ENCODE data around the gene CDH3. TPM values are rescaled to one million over a fixed set of nuclear protein-coding genes. Genes with fewer than 3 reads are reported as not detected.

The CDH3 gene
- total and polyA plus RNA-seq, 2 experiments from 2014 or later, result 62.4 to 77.6 TPM

- WGBS (ENCODE audit: low lambda C conversion rate, missing lambda C conversion rate), result 57% methylated on average over 18 of the region's 18 CpGs
- peak overlapping the region; percentile 91 for H3K27ac ChIP-seq
- H3K9me3 ChIP-seq (ENCODE audit: low read depth), result no peaks in the 10 kb centered on the region
- TF ChIP-seq CTCF (IDR thresholded peaks at IDR 0.05; ENCODE audit: poor library complexity) (no peak), EZH2phosphoT487 (IDR thresholded peaks at IDR 0.05; ENCODE audit: low read depth, severe bottlenecking, unreplicated experiment) (no peak), EZH2 (IDR thresholded peaks at IDR 0.05; ENCODE audit: borderline replicate concordance) (no peak)
- no peaks in the 10 kb centered on the region for H3K36me3 ChIP-seq (replicated peaks; ENCODE audit: insufficient read depth, low read depth)
- H3K9me2 ChIP-seq (replicated peaks; ENCODE audit: insufficient read depth), result no peaks in the 10 kb centered on the region
- H4K20me1 ChIP-seq (ENCODE audit: insufficient read depth, poor library complexity, severe bottlenecking), result no peaks in the 10 kb centered on the region
- H3K4me3 ChIP-seq, result no peak overlapping the region
- H3K4me2 ChIP-seq, result peak overlapping the region; percentile 85
- H3K79me2 ChIP-seq, result peaks cover 36% of the 10 kb centered on the region
- no peak overlapping the region for H2AFZ ChIP-seq
- no peak for DNase-seq (ENCODE audit: low spot score)
- H3K4me1 ChIP-seq (ENCODE audit: insufficient read depth), result peaks cover 38% of the 10 kb centered on the region
- H3K27me3 ChIP-seq, result peaks cover 13% of the 10 kb centered on the region
These were observed 2.0 kb downstream of the CDH3 start for GRCh38 chr16:68646953-68647659.

GRCh38 chr16:68651136-68651535 lies 6.0 kb downstream of the CDH3 start:
- Histone ChIP-seq H2AFZ (no peak overlapping the region), H3K4me2 (no peak overlapping the region), H3K79me2 (peaks cover 35% of the 10 kb centered on the region), H3K36me3 (replicated peaks; ENCODE audit: insufficient read depth, low read depth) (no peaks in the 10 kb centered on the region), H3K9me3 (ENCODE audit: low read depth) (no peaks in the 10 kb centered on the region), H3K9me2 (replicated peaks; ENCODE audit: insufficient read depth) (no peaks in the 10 kb centered on the region), H3K4me1 (ENCODE audit: insufficient read depth) (peaks cover 16% of the 10 kb centered on the region), H3K27ac (no peak overlapping the region), H3K4me3 (no peak overlapping the region), H4K20me1 (ENCODE audit: insufficient read depth, poor library complexity, severe bottlenecking) (no peaks in the 10 kb centered on the region), H3K27me3 (peaks cover 3% of the 10 kb centered on the region)
- 95% methylated on average over 12 of the region's 12 CpGs for WGBS (ENCODE audit: low lambda C conversion rate, missing lambda C conversion rate)
- DNase-seq (ENCODE audit: low spot score), result no peak
- TF ChIP-seq CTCF (IDR thresholded peaks at IDR 0.05; ENCODE audit: poor library complexity) (no peak), EZH2 (IDR thresholded peaks at IDR 0.05; ENCODE audit: borderline replicate concordance) (no peak), EZH2phosphoT487 (IDR thresholded peaks at IDR 0.05; ENCODE audit: low read depth, severe bottlenecking, unreplicated experiment) (no peak)

- no peaks in the 10 kb centered on the region for H3K36me3 ChIP-seq (replicated peaks; ENCODE audit: insufficient read depth, low read depth)
These were observed 7.5 kb downstream of the CDH3 start for GRCh38 chr16:68652659-68653058.

More at GRCh38 chr16:68652659-68653058, 7.5 kb downstream of the CDH3 start:
- Histone ChIP-seq H3K4me3 (no peak overlapping the region), H4K20me1 (ENCODE audit: insufficient read depth, poor library complexity, severe bottlenecking) (no peaks in the 10 kb centered on the region), H3K27me3 (peaks cover 2% of the 10 kb centered on the region), H3K27ac (no peak overlapping the region), H2AFZ (no peak overlapping the region), H3K4me2 (no peak overlapping the region), H3K9me2 (replicated peaks; ENCODE audit: insufficient read depth) (no peaks in the 10 kb centered on the region), H3K79me2 (peaks cover 24% of the 10 kb centered on the region), H3K9me3 (ENCODE audit: low read depth) (no peaks in the 10 kb centered on the region), H3K4me1 (ENCODE audit: insufficient read depth) (peaks cover 5% of the 10 kb centered on the region)
- 93% methylated on average over 2 of the region's 2 CpGs for WGBS (ENCODE audit: low lambda C conversion rate, missing lambda C conversion rate)
- DNase-seq (ENCODE audit: low spot score), result no peak
- TF ChIP-seq EZH2phosphoT487 (IDR thresholded peaks at IDR 0.05; ENCODE audit: low read depth, severe bottlenecking, unreplicated experiment) (no peak), EZH2 (IDR thresholded peaks at IDR 0.05; ENCODE audit: borderline replicate concordance) (no peak), CTCF (IDR thresholded peaks at IDR 0.05; ENCODE audit: poor library complexity) (no peak)

Measured in hepatocyte (in vitro differentiated cells).